Fibroblast of villous mesenchyme (primary cell): ENCODE results near the gene DGKI. TPM values are rescaled to one million over a fixed set of nuclear protein-coding genes. Genes with fewer than 3 reads are reported as not detected.

Source experiments
- DNase-seq: peaks from one replicate; pipeline ENCODE4 v3.0.0-alpha.2; 2010; ENCODE audit warnings: low read depth
- H3K4me3 ChIP-seq: 2 replicates; pipeline ENCODE4 v1.5.1; 2011; ENCODE audit warnings: low read depth, mild to moderate bottlenecking, low read length
- total RNA-seq: library from RNA; depleted of rRNA; stranded (reverse); fragments of >200 nt; gene quantifications from 2 replicates; pipeline ENCODE4 v1.2.3, GENCODE V29; 2012
- TF ChIP-seq, protein P1 (sequence below): IDR thresholded peaks from 2 replicates; pipeline ENCODE4 v1.5.1; 2012; ENCODE audit warnings: low read depth, mild to moderate bottlenecking, low read length; ENCODE audit not compliant: insufficient read depth

DGKI gene
- total RNA-seq, 1 donor: 3.5 TPM

DNA sequence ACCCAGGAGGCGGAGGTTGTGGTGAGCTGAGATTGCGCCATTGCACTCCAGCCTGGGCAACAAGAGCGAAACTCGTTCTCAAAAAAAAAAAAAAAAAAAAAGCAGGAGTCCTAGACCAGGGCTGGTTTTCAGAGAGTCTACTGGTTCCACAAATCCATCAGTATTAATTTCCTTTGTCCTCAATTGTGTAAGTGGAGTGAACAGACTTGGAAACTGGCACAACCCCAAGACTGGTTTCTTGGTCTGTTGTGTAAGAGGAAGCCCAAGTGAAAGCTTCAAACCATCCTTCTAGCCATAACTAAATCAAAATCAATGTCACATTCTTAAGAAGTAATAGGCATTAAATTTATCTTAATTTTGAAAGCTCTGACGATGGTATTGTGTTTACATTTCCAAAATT, 213.6 kb downstream of the DGKI start:
- no peak overlapping the region for H3K4me3 ChIP-seq
- TF ChIP-seq, protein P1, sequence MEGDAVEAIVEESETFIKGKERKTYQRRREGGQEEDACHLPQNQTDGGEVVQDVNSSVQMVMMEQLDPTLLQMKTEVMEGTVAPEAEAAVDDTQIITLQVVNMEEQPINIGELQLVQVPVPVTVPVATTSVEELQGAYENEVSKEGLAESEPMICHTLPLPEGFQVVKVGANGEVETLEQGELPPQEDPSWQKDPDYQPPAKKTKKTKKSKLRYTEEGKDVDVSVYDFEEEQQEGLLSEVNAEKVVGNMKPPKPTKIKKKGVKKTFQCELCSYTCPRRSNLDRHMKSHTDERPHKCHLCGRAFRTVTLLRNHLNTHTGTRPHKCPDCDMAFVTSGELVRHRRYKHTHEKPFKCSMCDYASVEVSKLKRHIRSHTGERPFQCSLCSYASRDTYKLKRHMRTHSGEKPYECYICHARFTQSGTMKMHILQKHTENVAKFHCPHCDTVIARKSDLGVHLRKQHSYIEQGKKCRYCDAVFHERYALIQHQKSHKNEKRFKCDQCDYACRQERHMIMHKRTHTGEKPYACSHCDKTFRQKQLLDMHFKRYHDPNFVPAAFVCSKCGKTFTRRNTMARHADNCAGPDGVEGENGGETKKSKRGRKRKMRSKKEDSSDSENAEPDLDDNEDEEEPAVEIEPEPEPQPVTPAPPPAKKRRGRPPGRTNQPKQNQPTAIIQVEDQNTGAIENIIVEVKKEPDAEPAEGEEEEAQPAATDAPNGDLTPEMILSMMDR: no peak
- DNase-seq: no peak

DNA sequence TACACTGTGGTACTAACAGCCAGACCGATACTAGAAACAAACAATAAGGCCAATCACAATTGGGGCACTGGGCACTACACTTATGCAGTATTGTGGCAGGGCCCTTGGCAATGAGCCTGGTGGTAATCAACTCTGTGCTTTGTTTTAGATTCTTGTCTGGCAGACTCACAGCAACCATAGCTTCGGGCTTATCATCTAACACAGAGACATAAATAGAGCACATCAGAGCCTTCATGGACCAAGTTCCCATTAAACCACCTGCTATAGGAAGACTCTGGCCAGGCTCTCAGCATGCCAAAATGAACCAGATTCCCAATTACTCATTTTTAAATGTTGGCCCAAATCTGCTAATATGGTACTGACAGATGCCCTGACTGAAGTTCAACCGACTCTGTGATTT, 218.6 kb downstream of the DGKI start:
- TF ChIP-seq, protein P1: no peak
- H3K4me3 ChIP-seq: no peak overlapping the region
- no peak for DNase-seq

- peak; percentile 58 for DNase-seq
- TF ChIP-seq, protein P1: peak; percentile 84
- no peak overlapping the region for H3K4me3 ChIP-seq
Measured at GRCh38 chr7:137626469-137627067, 220.2 kb downstream of the DGKI start.

- no peak overlapping the region for H3K4me3 ChIP-seq
- no peak for DNase-seq
- TF ChIP-seq, protein P1: peak; percentile 6
Measured at GRCh38 chr7:137625197-137625596, 221.6 kb downstream of the DGKI start.

- H3K4me3 ChIP-seq: no peak overlapping the region
- TF ChIP-seq, protein P1: no peak
- no peak for DNase-seq
Measured at GRCh38 chr7:137619181-137619580, 227.6 kb downstream of the DGKI start.

DNA sequence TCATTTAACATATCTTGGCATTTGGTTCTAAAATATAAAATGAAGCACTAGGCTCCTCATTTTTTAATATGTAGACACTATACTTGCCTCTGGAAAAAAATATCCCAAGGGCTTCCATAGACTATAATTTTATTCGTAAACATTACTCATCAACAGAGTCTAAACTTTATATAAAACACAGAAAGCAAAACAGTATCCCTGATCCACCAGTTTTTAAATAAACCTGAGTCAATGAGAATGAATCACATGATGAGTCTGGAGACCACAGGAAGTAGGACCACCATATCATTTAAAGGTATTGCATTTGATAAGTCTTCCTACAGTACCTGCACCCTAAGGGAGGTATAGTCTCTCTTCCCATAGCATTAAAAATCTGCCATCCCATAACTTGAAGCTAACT, 228.0 kb downstream of the DGKI start:
- no peak for DNase-seq
- TF ChIP-seq, protein P1: no peak
- H3K4me3 ChIP-seq: no peak overlapping the region

DNA sequence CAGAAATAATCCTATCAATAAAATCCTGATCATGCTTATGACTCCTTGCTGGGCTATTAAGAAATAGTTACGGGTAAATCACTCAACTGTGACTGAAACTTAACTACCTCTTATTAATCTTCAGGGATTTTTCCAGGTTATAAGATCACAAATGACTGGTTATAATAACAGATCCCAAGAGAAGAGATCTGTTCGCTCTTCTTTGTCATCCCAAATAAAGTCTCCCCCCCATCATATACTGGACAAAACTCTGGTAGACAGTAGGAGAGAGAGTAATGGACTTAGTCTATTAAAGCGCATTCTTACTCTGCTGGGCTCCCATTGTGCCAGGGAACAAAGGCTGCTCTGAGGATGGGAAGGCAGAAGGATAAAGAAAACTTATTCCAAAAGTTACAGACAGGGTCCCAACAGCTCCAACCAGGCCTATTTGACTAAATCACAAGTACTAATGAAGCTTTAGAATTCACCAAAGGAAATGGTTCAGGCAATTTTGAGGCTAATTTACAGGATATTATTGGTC, 233.7 kb downstream of the DGKI start:
- TF ChIP-seq, protein P1: no peak
- DNase-seq: no peak
- H3K4me3 ChIP-seq: no peak overlapping the region
